Measurements from ENCODE around the gene OR2T11. TPM values are rescaled to one million over a fixed set of nuclear protein-coding genes. Genes with fewer than 3 reads are reported as not detected.

The OR2T11 gene
- total RNA-seq, 1 experiment from 2014 or later: not detected

DNA sequence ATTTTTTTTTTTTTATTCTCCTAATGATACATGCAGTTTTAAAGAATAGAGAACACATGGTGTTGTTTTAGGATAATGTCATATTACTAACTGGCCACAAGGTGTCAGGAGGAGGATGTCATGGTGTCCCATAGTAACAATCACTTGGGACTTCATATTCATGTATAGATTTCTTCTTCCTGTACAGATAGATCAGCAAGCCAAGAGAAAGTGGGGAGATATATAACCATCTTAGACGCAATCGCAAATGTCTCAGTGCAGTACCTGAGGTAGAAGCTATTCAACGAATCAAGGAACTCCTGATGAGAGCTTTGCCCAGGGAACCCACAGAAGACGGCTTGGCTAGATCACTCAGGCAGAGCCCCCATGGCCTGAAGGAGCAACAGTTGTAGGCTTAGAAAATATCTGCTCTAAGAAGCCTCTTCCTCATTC lies 12.3 kb downstream of the OR2T11 start:
- TF ChIP-seq EZH2 (IDR thresholded peaks at IDR 0.05; ENCODE audit: borderline replicate concordance, low read depth, low read length, poor library complexity, severe bottlenecking): no peak
- TF ChIP-seq, protein P1, sequence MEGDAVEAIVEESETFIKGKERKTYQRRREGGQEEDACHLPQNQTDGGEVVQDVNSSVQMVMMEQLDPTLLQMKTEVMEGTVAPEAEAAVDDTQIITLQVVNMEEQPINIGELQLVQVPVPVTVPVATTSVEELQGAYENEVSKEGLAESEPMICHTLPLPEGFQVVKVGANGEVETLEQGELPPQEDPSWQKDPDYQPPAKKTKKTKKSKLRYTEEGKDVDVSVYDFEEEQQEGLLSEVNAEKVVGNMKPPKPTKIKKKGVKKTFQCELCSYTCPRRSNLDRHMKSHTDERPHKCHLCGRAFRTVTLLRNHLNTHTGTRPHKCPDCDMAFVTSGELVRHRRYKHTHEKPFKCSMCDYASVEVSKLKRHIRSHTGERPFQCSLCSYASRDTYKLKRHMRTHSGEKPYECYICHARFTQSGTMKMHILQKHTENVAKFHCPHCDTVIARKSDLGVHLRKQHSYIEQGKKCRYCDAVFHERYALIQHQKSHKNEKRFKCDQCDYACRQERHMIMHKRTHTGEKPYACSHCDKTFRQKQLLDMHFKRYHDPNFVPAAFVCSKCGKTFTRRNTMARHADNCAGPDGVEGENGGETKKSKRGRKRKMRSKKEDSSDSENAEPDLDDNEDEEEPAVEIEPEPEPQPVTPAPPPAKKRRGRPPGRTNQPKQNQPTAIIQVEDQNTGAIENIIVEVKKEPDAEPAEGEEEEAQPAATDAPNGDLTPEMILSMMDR (conservative IDR thresholded peaks at IDR 0.05; ENCODE audit: low read depth, low read length): peak; percentile 70
- ChIA-PET CTCF (interaction anchor here (1.9 kb wide), 1 partner anchor 184 kb away, joined by 5 read pairs; no protein-coding TSS in a partner anchor), POLR2A (ENCODE audit: low non-redundant PET) (no interaction called here)
- Histone ChIP-seq H3K9me3 (ENCODE audit: low read depth, low read length, poor library complexity, severe bottlenecking) (no peaks in the 10 kb centered on the region), H3K4me1 (ENCODE audit: insufficient read depth, low read length, poor library complexity, severe bottlenecking) (peaks cover 21% of the 10 kb centered on the region), H3K36me3 (ENCODE audit: insufficient read depth, low read length, poor library complexity, severe bottlenecking) (no peaks in the 10 kb centered on the region), H3K27ac (ENCODE audit: low read depth, low read length, poor library complexity, severe bottlenecking) (no peak overlapping the region), H3K27me3 (replicated peaks; ENCODE audit: insufficient read depth, low read depth, low read length, poor library complexity) (no peaks in the 10 kb centered on the region), H3K4me3 (ENCODE audit: low read depth, low read length, poor library complexity, severe bottlenecking) (no peak overlapping the region)
- no TSS peak for BruUV-seq (replicated peaks)
- intact Hi-C loops (cut with micrococcal nuclease; ENCODE audit: unreplicated experiment): loop anchor here (1.0 to 2.0 kb wide), 3 partner anchors 64 to 218 kb away; no protein-coding TSS in a partner anchor
- DNase-seq (ENCODE audit: low spot score): peak; percentile 74

DNA sequence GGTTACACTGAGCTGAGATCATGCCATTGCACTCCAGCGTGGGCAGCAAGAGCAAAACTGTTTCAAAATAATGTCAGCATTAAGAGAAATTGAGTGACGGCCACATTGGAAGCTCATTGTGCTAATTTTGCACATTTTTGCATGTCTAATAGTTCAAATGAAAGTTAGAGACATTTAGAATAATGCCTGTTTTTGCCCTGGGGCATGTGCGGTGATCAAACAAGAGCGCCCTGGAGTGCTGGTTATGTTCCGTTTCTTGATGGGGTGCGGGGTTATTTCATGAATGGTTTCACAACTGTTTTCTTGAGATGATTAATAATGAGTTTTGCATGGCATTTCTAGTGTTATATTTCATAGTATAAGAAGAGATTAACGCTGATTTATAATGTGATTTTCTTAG lies 13.1 kb downstream of the OR2T11 start:
- Histone ChIP-seq H3K27me3 (replicated peaks; ENCODE audit: insufficient read depth, low read depth, low read length, poor library complexity) (no peaks in the 10 kb centered on the region), H3K9me3 (ENCODE audit: low read depth, low read length, poor library complexity, severe bottlenecking) (no peaks in the 10 kb centered on the region), H3K27ac (ENCODE audit: low read depth, low read length, poor library complexity, severe bottlenecking) (no peak overlapping the region), H3K4me1 (ENCODE audit: insufficient read depth, low read length, poor library complexity, severe bottlenecking) (peaks cover 21% of the 10 kb centered on the region), H3K4me3 (ENCODE audit: low read depth, low read length, poor library complexity, severe bottlenecking) (no peak overlapping the region), H3K36me3 (ENCODE audit: insufficient read depth, low read length, poor library complexity, severe bottlenecking) (no peaks in the 10 kb centered on the region)
- no TSS peak for BruUV-seq (replicated peaks)
- POLR2A ChIA-PET (ENCODE audit: low non-redundant PET): no interaction called here
- DNase-seq (ENCODE audit: low spot score): peak; percentile 49
- CTCF ChIA-PET: interaction anchor here (1.9 kb wide), 1 partner anchor 185 kb away, joined by 5 read pairs; no protein-coding TSS in a partner anchor
- TF ChIP-seq, protein P1 (conservative IDR thresholded peaks at IDR 0.05; ENCODE audit: low read depth, low read length): no peak
- TF ChIP-seq EZH2 (IDR thresholded peaks at IDR 0.05; ENCODE audit: borderline replicate concordance, low read depth, low read length, poor library complexity, severe bottlenecking): no peak
- intact Hi-C loops (cut with micrococcal nuclease; ENCODE audit: unreplicated experiment): loop anchor here (1.0 to 2.0 kb wide), 3 partner anchors 65 to 217 kb away; no protein-coding TSS in a partner anchor

DNA sequence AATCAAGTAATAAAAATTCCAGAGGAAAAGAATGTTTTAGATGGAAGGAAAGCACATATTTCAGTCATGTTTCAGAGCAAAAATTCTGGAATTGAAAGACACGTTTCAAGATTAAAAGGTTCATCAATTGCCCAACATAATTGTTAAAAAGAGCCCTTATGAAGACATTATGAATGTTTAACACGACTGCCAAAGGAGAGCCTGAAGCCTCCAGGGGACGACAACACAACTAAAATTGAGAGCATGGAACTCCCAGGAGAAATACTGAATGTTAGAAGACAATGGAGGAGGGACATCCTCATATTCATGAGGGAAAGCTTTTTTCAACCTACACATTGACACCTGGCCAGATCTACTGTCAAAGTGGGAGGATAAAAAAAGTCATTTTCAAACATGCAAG lies 16.0 kb downstream of the OR2T11 start:
- TF ChIP-seq, protein P1 (conservative IDR thresholded peaks at IDR 0.05; ENCODE audit: low read depth, low read length): peak; percentile 91
- TF ChIP-seq EZH2 (IDR thresholded peaks at IDR 0.05; ENCODE audit: borderline replicate concordance, low read depth, low read length, poor library complexity, severe bottlenecking): no peak
- intact Hi-C loops (cut with micrococcal nuclease; ENCODE audit: unreplicated experiment): loop anchor here (10.0 kb wide), 1 partner anchor 374 kb away; no protein-coding TSS in a partner anchor
- POLR2A ChIA-PET (ENCODE audit: low non-redundant PET): no interaction called here
- H3K4me3 ChIP-seq (ENCODE audit: low read depth, low read length, poor library complexity, severe bottlenecking): no peak overlapping the region
- CTCF ChIA-PET: no interaction called here
- H3K27ac ChIP-seq (ENCODE audit: low read depth, low read length, poor library complexity, severe bottlenecking): no peak overlapping the region
- H3K27me3 ChIP-seq (replicated peaks; ENCODE audit: insufficient read depth, low read depth, low read length, poor library complexity): no peaks in the 10 kb centered on the region
- peaks cover 21% of the 10 kb centered on the region for H3K4me1 ChIP-seq (ENCODE audit: insufficient read depth, low read length, poor library complexity, severe bottlenecking)
- BruUV-seq (replicated peaks): no TSS peak
- no peaks in the 10 kb centered on the region for H3K36me3 ChIP-seq (ENCODE audit: insufficient read depth, low read length, poor library complexity, severe bottlenecking)
- DNase-seq (ENCODE audit: low spot score): peak; percentile 89
- H3K9me3 ChIP-seq (ENCODE audit: low read depth, low read length, poor library complexity, severe bottlenecking): no peaks in the 10 kb centered on the region

Data from A673 (cell line).